ENCODE data around the gene IMP4. TPM values are rescaled to one million over a fixed set of nuclear protein-coding genes. Genes with fewer than 3 reads are reported as not detected.

The IMP4 gene
- total RNA-seq, 1 donor from 2014 or later, result 55.7 TPM

- TF ChIP-seq CTCF (IDR thresholded peaks at IDR 0.05), result no peak
- peaks cover 14% of the 10 kb centered on the region for H3K4me1 ChIP-seq
- H3K27ac ChIP-seq, result no peak overlapping the region
- no peaks in the 10 kb centered on the region for H3K27me3 ChIP-seq
- intact Hi-C loops (cut with DNase I), result no loop called here
- ATAC-seq (no peak), DNase-seq (no peak)
- no peaks in the 10 kb centered on the region for H3K36me3 ChIP-seq
- H3K4me3 ChIP-seq, result no peak overlapping the region
- H3K9me3 ChIP-seq, result no peaks in the 10 kb centered on the region
Observed at GRCh38 chr2:130393318-130393910, 50.7 kb downstream of the IMP4 start.

Other genes with a start within 250 kb of the IMP4 start
- gene POTEF, start 213.7 kb upstream of the IMP4 start, total RNA-seq, result not detected
- 0.78 TPM for gene CCDC74B, start 197.8 kb upstream of the IMP4 start, total RNA-seq
- gene SMPD4, start 161.3 kb upstream of the IMP4 start, total RNA-seq, result 41.4 TPM
- gene MZT2B, start 160.6 kb upstream of the IMP4 start, total RNA-seq, result 128 TPM
- not detected for gene TUBA3E, start 144.5 kb upstream of the IMP4 start, total RNA-seq
- 67.8 TPM for gene PTPN18, start 13.2 kb downstream of the IMP4 start, total RNA-seq
- gene POTEI, start 166.4 kb downstream of the IMP4 start, total RNA-seq, result not detected
- not detected for gene CFC1B, start 178.3 kb downstream of the IMP4 start, total RNA-seq